HEK293 (cell line): ENCODE data around the gene TBC1D17.

Experiments
- ATF2 ChIP-seq: fragments of 450-650 bp; formaldehyde crosslinking; IDR thresholded peaks from 2 replicates; pipeline ENCODE4 v1.5.1; 2016; ENCODE audit warnings: missing biosample characterization, missing genetic modification characterization, low read depth
- OSR2 ChIP-seq: fragments of 450-650 bp; formaldehyde crosslinking; IDR thresholded peaks from 2 replicates; pipeline ENCODE4 v1.5.1; 2016; ENCODE audit warnings: missing biosample characterization, missing genetic modification characterization
- PBX3 ChIP-seq: sonication (generic); formaldehyde crosslinking; IDR thresholded peaks from 2 replicates; pipeline ENCODE4 v1.8.1; 2022; ENCODE audit warnings: mild to moderate bottlenecking, moderate library complexity, missing genetic modification reagents
- PRDM1 ChIP-seq: fragments of 450-650 bp; formaldehyde crosslinking; IDR thresholded peaks from 2 replicates; pipeline ENCODE4; 2016; ENCODE audit warnings: missing biosample characterization, missing genetic modification characterization
- PRDM10 ChIP-seq: fragments of 450-650 bp; formaldehyde crosslinking; IDR thresholded peaks from 2 replicates; pipeline ENCODE4 v1.5.1; 2016; ENCODE audit warnings: missing biosample characterization, missing genetic modification characterization
- PRDM4 ChIP-seq: fragments of 450-650 bp; formaldehyde crosslinking; IDR thresholded peaks from 2 replicates; pipeline ENCODE4 v1.5.1; 2017; ENCODE audit warnings: missing biosample characterization, missing genetic modification characterization
- SP2 ChIP-seq: fragments of 450-650 bp; formaldehyde crosslinking; IDR thresholded peaks from 2 replicates; pipeline ENCODE4 v1.5.1; 2016; ENCODE audit warnings: missing biosample characterization, missing genetic modification characterization
- ZFP3 ChIP-seq: fragments of 450-650 bp; formaldehyde crosslinking; IDR thresholded peaks from 2 replicates; pipeline ENCODE4 v1.5.1; 2016; ENCODE audit warnings: low read depth, missing biosample characterization, missing genetic modification characterization
- ZFP37 ChIP-seq: fragments of 450-650 bp; formaldehyde crosslinking; IDR thresholded peaks from 2 replicates; pipeline ENCODE4 v1.5.1; 2016; ENCODE audit warnings: missing biosample characterization, missing genetic modification characterization
- ZFP41 ChIP-seq: fragments of 450-650 bp; formaldehyde crosslinking; IDR thresholded peaks from 2 replicates; pipeline ENCODE4 v1.5.1; 2016; ENCODE audit warnings: missing biosample characterization, missing genetic modification characterization, borderline replicate concordance
- ZNF121 ChIP-seq: fragments of 450-650 bp; formaldehyde crosslinking; IDR thresholded peaks from 2 replicates; pipeline ENCODE4 v1.5.1; 2016; ENCODE audit warnings: missing biosample characterization, missing genetic modification characterization
- ZNF157 ChIP-seq: fragments of 450-650 bp; formaldehyde crosslinking; IDR thresholded peaks from 2 replicates; pipeline ENCODE4 v1.5.1; 2016; ENCODE audit warnings: missing biosample characterization, missing genetic modification characterization
- ZNF175 ChIP-seq: fragments of 450-650 bp; formaldehyde crosslinking; IDR thresholded peaks from 2 replicates; pipeline ENCODE4 v1.5.1; 2016; ENCODE audit warnings: missing biosample characterization, missing genetic modification characterization
- ZNF221 ChIP-seq: fragments of 450-650 bp; formaldehyde crosslinking; IDR thresholded peaks from 2 replicates; pipeline ENCODE4 v1.5.1; 2017; ENCODE audit warnings: missing biosample characterization, missing genetic modification characterization, borderline replicate concordance
- ZNF280C ChIP-seq: fragments of 450-650 bp; formaldehyde crosslinking; IDR thresholded peaks from 2 replicates; pipeline ENCODE4 v1.5.1; 2016; ENCODE audit warnings: missing biosample characterization, missing genetic modification characterization
- ZNF366 ChIP-seq: fragments of 450-650 bp; formaldehyde crosslinking; conservative IDR thresholded peaks from 2 replicates; pipeline ENCODE4 v1.5.1; 2016; ENCODE audit warnings: missing biosample characterization, missing genetic modification characterization
- ZNF521 ChIP-seq: fragments of 450-650 bp; formaldehyde crosslinking; IDR thresholded peaks from 2 replicates; pipeline ENCODE4 v1.5.1; 2017; ENCODE audit warnings: missing biosample characterization, mild to moderate bottlenecking, missing genetic modification characterization
- ZNF580 ChIP-seq: fragments of 450-650 bp; formaldehyde crosslinking; IDR thresholded peaks from 2 replicates; pipeline ENCODE4 v1.5.1; 2016; ENCODE audit warnings: missing biosample characterization, missing genetic modification characterization
- ZNF658 ChIP-seq: fragments of 450-650 bp; formaldehyde crosslinking; IDR thresholded peaks from 2 replicates; pipeline ENCODE4; 2016; ENCODE audit warnings: missing biosample characterization, missing genetic modification characterization
- ZNF692 ChIP-seq: fragments of 450-650 bp; formaldehyde crosslinking; IDR thresholded peaks from 2 replicates; pipeline ENCODE4 v1.5.1; 2016; ENCODE audit warnings: missing biosample characterization, missing genetic modification characterization
- ZNF704 ChIP-seq: fragments of 450-650 bp; formaldehyde crosslinking; IDR thresholded peaks from 2 replicates; pipeline ENCODE4 v1.5.1; 2016; ENCODE audit warnings: missing biosample characterization, missing genetic modification characterization
- ZNF777 ChIP-seq: fragments of 450-650 bp; formaldehyde crosslinking; IDR thresholded peaks from 2 replicates; pipeline ENCODE4 v1.5.1; 2017; ENCODE audit warnings: missing biosample characterization, missing genetic modification characterization, borderline replicate concordance
- ZNF785 ChIP-seq: fragments of 450-650 bp; formaldehyde crosslinking; IDR thresholded peaks from 2 replicates; pipeline ENCODE4 v1.5.1; 2016; ENCODE audit warnings: missing biosample characterization, missing genetic modification characterization

TBC1D17 gene

GRCh38 chr19:49876422-49877019 lies 981 bp upstream of the TBC1D17 start (continued):
- TF ChIP-seq PRDM10 (tag by site-specific recombination), result no peak
- no peak for TF ChIP-seq ZNF785
- TF ChIP-seq ZNF658 (tag by site-specific recombination), result no peak
- TF ChIP-seq ZNF521 (tag by site-specific recombination), result no peak
- no peak for TF ChIP-seq ZFP3 (tag by site-specific recombination)
- TF ChIP-seq ZNF280C (tag by site-specific recombination), result no peak
- TF ChIP-seq ZFP41, result no peak
- TF ChIP-seq ZNF221 (tag by site-specific recombination), result no peak
- no peak for TF ChIP-seq ZNF121 (tag by site-specific recombination)
- 0 out of 2 replicates have a peak, but pooled peaks have one; percentile 40 for TF ChIP-seq ZNF692
- no peak for TF ChIP-seq OSR2 (tag by site-specific recombination)
- no peak for TF ChIP-seq ZNF175
- no peak; the same call in 1 of the 2 replicates for TF ChIP-seq ZNF157 (tag by site-specific recombination)
- no peak for TF ChIP-seq PRDM1
- no peak for TF ChIP-seq ZNF777 (tag by site-specific recombination)
- TF ChIP-seq ZFP37 (tag by site-specific recombination), result no peak
- no peak for TF ChIP-seq PRDM4 (tag by site-specific recombination)
- no peak for TF ChIP-seq PBX3 (CRISPR knock-in tag)
- TF ChIP-seq SP2 (tag by site-specific recombination), result peak; percentile 87
- TF ChIP-seq ZNF366, result no peak
- TF ChIP-seq ZNF580, result no peak
- TF ChIP-seq ZNF704, result no peak
- peak; percentile 36; the same call in 1 of the 2 replicates for TF ChIP-seq ATF2 (tag by site-specific recombination)
